GM12892 (cell line): ENCODE data around the gene CDK11B.
"Not testable (repeated sequence)": the region's sequence is repeated elsewhere in the genome, so short reads cannot be mapped to it uniquely, and the experiment has no call there.

Source experiments
- POLR2A ChIP-seq: IDR thresholded peaks from 2 replicates; pipeline ENCODE4 v1.6.1; 2011; ENCODE audit warnings: low read depth, low read length, control low read depth
- POLR2AphosphoS5 ChIP-seq: IDR thresholded peaks from 2 replicates; pipeline ENCODE4 v1.6.1; 2011; ENCODE audit warnings: low read depth, low read length, control low read depth

- TF ChIP-seq POLR2A, POLR2AphosphoS5: not testable (repeated sequence)
Measured at GRCh38 chr1:1675218-1675617, 16.4 kb upstream of the CDK11B start.
